HEK293 (cell line): ENCODE data around the gene TMEM150B.

Experiments used
- IKZF3 ChIP-seq: fragments of 450-650 bp; IDR thresholded peaks from 2 replicates; pipeline ENCODE4 v1.5.0; 2018; ENCODE audit warnings: missing biosample characterization, mild to moderate bottlenecking, missing genetic modification characterization, moderate library complexity
- YY1 ChIP-seq: fragments of 450-650 bp; formaldehyde crosslinking; IDR thresholded peaks from 2 replicates; pipeline ENCODE4 v1.5.1; 2018; ENCODE audit warnings: missing biosample characterization, missing genetic modification characterization
- ZBTB10 ChIP-seq: fragments of 450-650 bp; formaldehyde crosslinking; IDR thresholded peaks from 2 replicates; pipeline ENCODE4 v1.5.1; 2016; ENCODE audit warnings: missing biosample characterization, missing genetic modification characterization
- ZBTB21 ChIP-seq: fragments of 450-650 bp; formaldehyde crosslinking; IDR thresholded peaks from 2 replicates; pipeline ENCODE4 v1.5.1; 2017; ENCODE audit warnings: missing biosample characterization, missing genetic modification characterization
- ZNF747 ChIP-seq: fragments of 450-650 bp; formaldehyde crosslinking; IDR thresholded peaks from 2 replicates; pipeline ENCODE4 v1.5.1; 2016; ENCODE audit warnings: missing biosample characterization, missing genetic modification characterization
- TF ChIP-seq, protein P1 (sequence below): fragments of 450-650 bp; formaldehyde crosslinking; IDR thresholded peaks from 2 replicates; pipeline ENCODE4 v1.5.1; 2016; ENCODE audit warnings: missing biosample characterization, missing genetic modification characterization
- TF ChIP-seq, protein P2 (sequence below): fragments of 450-650 bp; formaldehyde crosslinking; IDR thresholded peaks from 2 replicates; pipeline ENCODE4 v1.5.1; 2017; ENCODE audit warnings: missing biosample characterization, missing genetic modification characterization

DNA sequence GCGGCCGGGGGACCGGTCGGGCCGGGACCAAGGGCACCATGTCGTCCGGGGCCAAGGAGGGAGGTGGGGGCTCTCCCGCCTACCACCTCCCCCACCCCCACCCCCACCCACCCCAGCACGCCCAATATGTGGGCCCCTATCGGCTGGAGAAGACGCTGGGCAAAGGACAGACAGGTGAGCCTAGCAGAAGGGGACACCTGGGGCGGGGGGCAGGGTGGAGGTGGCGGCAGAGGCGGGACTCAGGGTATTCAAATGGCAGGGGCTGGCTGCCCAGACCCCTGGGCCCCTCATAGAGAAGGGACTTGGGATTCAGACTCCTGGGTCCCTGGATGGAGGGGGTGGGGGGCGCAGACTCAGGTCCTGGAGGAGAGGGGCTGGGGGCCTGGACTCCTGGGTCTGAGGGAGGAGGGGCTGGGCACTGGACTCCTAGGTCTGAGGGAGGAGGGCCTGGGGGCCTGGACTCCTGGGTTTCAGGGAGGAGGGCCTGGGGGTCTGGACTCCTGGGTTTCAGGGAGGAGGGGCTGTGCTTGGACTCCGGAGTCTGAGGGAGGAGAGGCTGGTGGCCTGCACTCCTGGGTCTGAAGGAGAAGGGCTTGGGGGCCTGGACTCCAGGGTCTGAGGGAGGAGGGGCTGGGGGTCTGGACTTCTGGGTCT, 40.6 kb downstream of the TMEM150B start:
- TF ChIP-seq ZNF747 (tag by site-specific recombination) (no peak), YY1 (tag by site-specific recombination) (no peak), ZBTB21 (tag by site-specific recombination) (no peak), IKZF3 (tag by site-specific recombination) (no peak), ZBTB10 (tag by site-specific recombination) (no peak)
- TF ChIP-seq, protein P1, sequence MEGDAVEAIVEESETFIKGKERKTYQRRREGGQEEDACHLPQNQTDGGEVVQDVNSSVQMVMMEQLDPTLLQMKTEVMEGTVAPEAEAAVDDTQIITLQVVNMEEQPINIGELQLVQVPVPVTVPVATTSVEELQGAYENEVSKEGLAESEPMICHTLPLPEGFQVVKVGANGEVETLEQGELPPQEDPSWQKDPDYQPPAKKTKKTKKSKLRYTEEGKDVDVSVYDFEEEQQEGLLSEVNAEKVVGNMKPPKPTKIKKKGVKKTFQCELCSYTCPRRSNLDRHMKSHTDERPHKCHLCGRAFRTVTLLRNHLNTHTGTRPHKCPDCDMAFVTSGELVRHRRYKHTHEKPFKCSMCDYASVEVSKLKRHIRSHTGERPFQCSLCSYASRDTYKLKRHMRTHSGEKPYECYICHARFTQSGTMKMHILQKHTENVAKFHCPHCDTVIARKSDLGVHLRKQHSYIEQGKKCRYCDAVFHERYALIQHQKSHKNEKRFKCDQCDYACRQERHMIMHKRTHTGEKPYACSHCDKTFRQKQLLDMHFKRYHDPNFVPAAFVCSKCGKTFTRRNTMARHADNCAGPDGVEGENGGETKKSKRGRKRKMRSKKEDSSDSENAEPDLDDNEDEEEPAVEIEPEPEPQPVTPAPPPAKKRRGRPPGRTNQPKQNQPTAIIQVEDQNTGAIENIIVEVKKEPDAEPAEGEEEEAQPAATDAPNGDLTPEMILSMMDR (tag by site-specific recombination): no peak
- TF ChIP-seq, protein P2, sequence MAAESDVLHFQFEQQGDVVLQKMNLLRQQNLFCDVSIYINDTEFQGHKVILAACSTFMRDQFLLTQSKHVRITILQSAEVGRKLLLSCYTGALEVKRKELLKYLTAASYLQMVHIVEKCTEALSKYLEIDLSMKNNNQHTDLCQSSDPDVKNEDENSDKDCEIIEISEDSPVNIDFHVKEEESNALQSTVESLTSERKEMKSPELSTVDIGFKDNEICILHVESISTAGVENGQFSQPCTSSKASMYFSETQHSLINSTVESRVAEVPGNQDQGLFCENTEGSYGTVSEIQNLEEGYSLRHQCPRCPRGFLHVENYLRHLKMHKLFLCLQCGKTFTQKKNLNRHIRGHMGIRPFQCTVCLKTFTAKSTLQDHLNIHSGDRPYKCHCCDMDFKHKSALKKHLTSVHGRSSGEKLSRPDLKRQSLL: no peak
